Measurements from ENCODE around the gene FHDC1.

The FHDC1 gene

GRCh38 chr4:152943672-152944071 is 7.5 kb downstream of the FHDC1 start:
- peaks cover 6 to 26% of the 10 kb centered on the region in 2 donors for H3K4me1 ChIP-seq (ENCODE audit: control insufficient read depth in 1 of 2, insufficient read depth in 2 of 2, low read length in 2 of 2)
- no peak overlapping the region for H3K9ac ChIP-seq (ENCODE audit: low read depth in 1 of 2, low read length in 2 of 2)
- no peaks in the 10 kb centered on the region for H3K9me3 ChIP-seq (ENCODE audit: control insufficient read depth in 1 of 2, low read length in 2 of 2)
- H3K27ac ChIP-seq (ENCODE audit: low read depth, low read length) = no peak overlapping the region
- H3K27me3 ChIP-seq (ENCODE audit: control insufficient read depth in 1 of 2, insufficient read depth in 2 of 2, low read length in 2 of 2) = no peaks in the 10 kb centered on the region
- H3K4me3 ChIP-seq (ENCODE audit: low read depth in 1 of 2, low read length in 2 of 2) = no peak overlapping the region
- peaks cover 0 to 12% of the 10 kb centered on the region in 2 donors for H3K36me3 ChIP-seq (ENCODE audit: control insufficient read depth in 1 of 2, insufficient read depth in 2 of 2, low read length in 2 of 2)

GRCh38 chr4:152944666-152945320 is 8.7 kb downstream of the FHDC1 start:
- Histone ChIP-seq H3K36me3 (ENCODE audit: control insufficient read depth in 1 of 2, insufficient read depth in 2 of 2, low read length in 2 of 2) (peaks cover 0 to 12% of the 10 kb centered on the region in 2 donors), H3K4me3 (ENCODE audit: low read depth in 1 of 2, low read length in 2 of 2) (no peak overlapping the region), H3K9ac (ENCODE audit: low read depth in 1 of 2, low read length in 2 of 2) (peak overlapping the region in 1 of 2 donors; percentile 7), H3K27me3 (ENCODE audit: control insufficient read depth in 1 of 2, insufficient read depth in 2 of 2, low read length in 2 of 2) (no peaks in the 10 kb centered on the region), H3K9me3 (ENCODE audit: control insufficient read depth in 1 of 2, low read length in 2 of 2) (no peaks in the 10 kb centered on the region), H3K4me1 (ENCODE audit: control insufficient read depth in 1 of 2, insufficient read depth in 2 of 2, low read length in 2 of 2) (peaks cover 7 to 30% of the 10 kb centered on the region in 2 donors), H3K27ac (ENCODE audit: low read depth, low read length) (no peak overlapping the region)

GRCh38 chr4:152945639-152946038 is 9.5 kb downstream of the FHDC1 start:
- no peak overlapping the region for H3K27ac ChIP-seq (ENCODE audit: low read depth, low read length)

GRCh38 chr4:152946446-152946845 is 10.3 kb downstream of the FHDC1 start:
- Histone ChIP-seq H3K4me1 (ENCODE audit: control insufficient read depth in 1 of 2, insufficient read depth in 2 of 2, low read length in 2 of 2) (peaks cover 24 to 47% of the 10 kb centered on the region in 2 donors), H3K9ac (ENCODE audit: low read depth in 1 of 2, low read length in 2 of 2) (no peak overlapping the region), H3K4me3 (ENCODE audit: low read depth in 1 of 2, low read length in 2 of 2) (no peak overlapping the region), H3K9me3 (ENCODE audit: control insufficient read depth in 1 of 2, low read length in 2 of 2) (no peaks in the 10 kb centered on the region), H3K27me3 (ENCODE audit: control insufficient read depth in 1 of 2, insufficient read depth in 2 of 2, low read length in 2 of 2) (no peaks in the 10 kb centered on the region), H3K36me3 (ENCODE audit: control insufficient read depth in 1 of 2, insufficient read depth in 2 of 2, low read length in 2 of 2) (peaks cover 0 to 12% of the 10 kb centered on the region in 2 donors), H3K27ac (ENCODE audit: low read depth, low read length) (no peak overlapping the region)

More at GRCh38 chr4:152945639-152946038, 9.5 kb downstream of the FHDC1 start:
- H3K4me1 ChIP-seq (ENCODE audit: control insufficient read depth in 1 of 2, insufficient read depth in 2 of 2, low read length in 2 of 2) = peaks cover 16 to 39% of the 10 kb centered on the region in 2 donors
- H3K27me3 ChIP-seq (ENCODE audit: control insufficient read depth in 1 of 2, insufficient read depth in 2 of 2, low read length in 2 of 2) = no peaks in the 10 kb centered on the region
- H3K9ac ChIP-seq (ENCODE audit: low read depth in 1 of 2, low read length in 2 of 2) = no peak overlapping the region
- H3K36me3 ChIP-seq (ENCODE audit: control insufficient read depth in 1 of 2, insufficient read depth in 2 of 2, low read length in 2 of 2) = peaks cover 0 to 12% of the 10 kb centered on the region in 2 donors
- H3K4me3 ChIP-seq (ENCODE audit: low read depth in 1 of 2, low read length in 2 of 2) = no peak overlapping the region
- no peaks in the 10 kb centered on the region for H3K9me3 ChIP-seq (ENCODE audit: control insufficient read depth in 1 of 2, low read length in 2 of 2)

GRCh38 chr4:152947311-152947710 is 11.2 kb downstream of the FHDC1 start:
- Histone ChIP-seq H3K4me3 (ENCODE audit: low read depth in 1 of 2, low read length in 2 of 2) (no peak overlapping the region), H3K9ac (ENCODE audit: low read depth in 1 of 2, low read length in 2 of 2) (no peak overlapping the region), H3K4me1 (ENCODE audit: control insufficient read depth in 1 of 2, insufficient read depth in 2 of 2, low read length in 2 of 2) (peaks cover 25 to 52% of the 10 kb centered on the region in 2 donors), H3K36me3 (ENCODE audit: control insufficient read depth in 1 of 2, insufficient read depth in 2 of 2, low read length in 2 of 2) (peaks cover 0 to 12% of the 10 kb centered on the region in 2 donors), H3K9me3 (ENCODE audit: control insufficient read depth in 1 of 2, low read length in 2 of 2) (no peaks in the 10 kb centered on the region), H3K27ac (ENCODE audit: low read depth, low read length) (no peak overlapping the region), H3K27me3 (ENCODE audit: control insufficient read depth in 1 of 2, insufficient read depth in 2 of 2, low read length in 2 of 2) (no peaks in the 10 kb centered on the region)

GRCh38 chr4:152949930-152950329 is 13.8 kb downstream of the FHDC1 start:
- H3K4me1 ChIP-seq (ENCODE audit: control insufficient read depth in 1 of 2, insufficient read depth in 2 of 2, low read length in 2 of 2) = peaks cover 21 to 45% of the 10 kb centered on the region in 2 donors
- H3K9me3 ChIP-seq (ENCODE audit: control insufficient read depth in 1 of 2, low read length in 2 of 2) = no peaks in the 10 kb centered on the region
- no peaks in the 10 kb centered on the region for H3K27me3 ChIP-seq (ENCODE audit: control insufficient read depth in 1 of 2, insufficient read depth in 2 of 2, low read length in 2 of 2)
- no peak overlapping the region for H3K27ac ChIP-seq (ENCODE audit: low read depth, low read length)
- peaks cover 0 to 12% of the 10 kb centered on the region in 2 donors for H3K36me3 ChIP-seq (ENCODE audit: control insufficient read depth in 1 of 2, insufficient read depth in 2 of 2, low read length in 2 of 2)
- no peak overlapping the region for H3K4me3 ChIP-seq (ENCODE audit: low read depth in 1 of 2, low read length in 2 of 2)
- no peak overlapping the region for H3K9ac ChIP-seq (ENCODE audit: low read depth in 1 of 2, low read length in 2 of 2)

- Histone ChIP-seq H3K4me1 (ENCODE audit: control insufficient read depth in 1 of 2, insufficient read depth in 2 of 2, low read length in 2 of 2) (peaks cover 21 to 41% of the 10 kb centered on the region in 2 donors), H3K9ac (ENCODE audit: low read depth in 1 of 2, low read length in 2 of 2) (no peak overlapping the region), H3K9me3 (ENCODE audit: control insufficient read depth in 1 of 2, low read length in 2 of 2) (no peaks in the 10 kb centered on the region), H3K4me3 (ENCODE audit: low read depth in 1 of 2, low read length in 2 of 2) (peak overlapping the region; percentile 4 to 30), H3K27me3 (ENCODE audit: control insufficient read depth in 1 of 2, insufficient read depth in 2 of 2, low read length in 2 of 2) (no peaks in the 10 kb centered on the region), H3K36me3 (ENCODE audit: control insufficient read depth in 1 of 2, insufficient read depth in 2 of 2, low read length in 2 of 2) (peaks cover 0 to 12% of the 10 kb centered on the region in 2 donors), H3K27ac (ENCODE audit: low read depth, low read length) (no peak overlapping the region)
These were observed 14.5 kb downstream of the FHDC1 start for GRCh38 chr4:152950402-152951274.

GRCh38 chr4:152951348-152951747 is 15.2 kb downstream of the FHDC1 start:
- Histone ChIP-seq H3K4me3 (ENCODE audit: low read depth in 1 of 2, low read length in 2 of 2) (no peak overlapping the region), H3K36me3 (ENCODE audit: control insufficient read depth in 1 of 2, insufficient read depth in 2 of 2, low read length in 2 of 2) (peaks cover 0 to 12% of the 10 kb centered on the region in 2 donors), H3K9ac (ENCODE audit: low read depth in 1 of 2, low read length in 2 of 2) (no peak overlapping the region)

GRCh38 chr4:152953514-152953913 is 17.4 kb downstream of the FHDC1 start:
- Histone ChIP-seq H3K27ac (ENCODE audit: low read depth, low read length) (no peak overlapping the region), H3K36me3 (ENCODE audit: control insufficient read depth in 1 of 2, insufficient read depth in 2 of 2, low read length in 2 of 2) (peaks cover 0 to 6% of the 10 kb centered on the region in 2 donors), H3K4me3 (ENCODE audit: low read depth in 1 of 2, low read length in 2 of 2) (no peak overlapping the region), H3K27me3 (ENCODE audit: control insufficient read depth in 1 of 2, insufficient read depth in 2 of 2, low read length in 2 of 2) (no peaks in the 10 kb centered on the region), H3K4me1 (ENCODE audit: control insufficient read depth in 1 of 2, insufficient read depth in 2 of 2, low read length in 2 of 2) (peaks cover 43 to 51% of the 10 kb centered on the region in 2 donors), H3K9me3 (ENCODE audit: control insufficient read depth in 1 of 2, low read length in 2 of 2) (no peaks in the 10 kb centered on the region), H3K9ac (ENCODE audit: low read depth in 1 of 2, low read length in 2 of 2) (no peak overlapping the region)

More at GRCh38 chr4:152951348-152951747, 15.2 kb downstream of the FHDC1 start:
- H3K27me3 ChIP-seq (ENCODE audit: control insufficient read depth in 1 of 2, insufficient read depth in 2 of 2, low read length in 2 of 2) = no peaks in the 10 kb centered on the region
- peaks cover 22 to 43% of the 10 kb centered on the region in 2 donors for H3K4me1 ChIP-seq (ENCODE audit: control insufficient read depth in 1 of 2, insufficient read depth in 2 of 2, low read length in 2 of 2)
- no peak overlapping the region for H3K27ac ChIP-seq (ENCODE audit: low read depth, low read length)
- H3K9me3 ChIP-seq (ENCODE audit: control insufficient read depth in 1 of 2, low read length in 2 of 2) = no peaks in the 10 kb centered on the region

- Histone ChIP-seq H3K9ac (ENCODE audit: low read depth in 1 of 2, low read length in 2 of 2) (no peak overlapping the region), H3K27me3 (ENCODE audit: control insufficient read depth in 1 of 2, insufficient read depth in 2 of 2, low read length in 2 of 2) (no peaks in the 10 kb centered on the region), H3K4me1 (ENCODE audit: control insufficient read depth in 1 of 2, insufficient read depth in 2 of 2, low read length in 2 of 2) (peaks cover 42 to 55% of the 10 kb centered on the region in 2 donors), H3K36me3 (ENCODE audit: control insufficient read depth in 1 of 2, insufficient read depth in 2 of 2, low read length in 2 of 2) (peaks cover 0 to 6% of the 10 kb centered on the region in 2 donors), H3K27ac (ENCODE audit: low read depth, low read length) (no peak overlapping the region), H3K9me3 (ENCODE audit: control insufficient read depth in 1 of 2, low read length in 2 of 2) (no peaks in the 10 kb centered on the region), H3K4me3 (ENCODE audit: low read depth in 1 of 2, low read length in 2 of 2) (no peak overlapping the region)
These were observed 18.6 kb downstream of the FHDC1 start for GRCh38 chr4:152954741-152955140.

Measured in duodenal mucosa (tissue), 2 donors.